Calu3 (cell line): Measurements from ENCODE around the gene XPO5. TPM values are rescaled to one million over a fixed set of nuclear protein-coding genes. Genes with fewer than 3 reads are reported as not detected.

Source experiments
- BruUV-seq: library from RNA; stranded (reverse); fragments of 400-500 nt; replicated peaks from 2 replicates; lab custom pipeline; 2021; lab: Mats Ljungman, UMichigan
- CTCF ChIA-PET: fragments of 300-600 bp; sonication (Branson Sonifier 250); formaldehyde crosslinking; loops from one replicate; lab custom pipeline; 2022; ENCODE audit warnings: antibody characterized with exemption; lab: Charles Lee
- DNase-seq: peaks from one replicate; pipeline ENCODE4 v3.0.0; 2022
- H3K27ac Mint-ChIP-seq: one replicate; pipeline ENCODE4 v1.8.0; 2022; ENCODE audit warnings: mixed read lengths; ENCODE audit not compliant: unreplicated experiment
- H3K27me3 Mint-ChIP-seq: one replicate; pipeline ENCODE4 v1.8.0; 2022; ENCODE audit warnings: mixed read lengths; ENCODE audit not compliant: unreplicated experiment
- H3K36me3 Mint-ChIP-seq: one replicate; pipeline ENCODE4 v1.8.0; 2022; ENCODE audit warnings: mild to moderate bottlenecking, moderate library complexity, mixed read lengths; ENCODE audit not compliant: insufficient read depth, unreplicated experiment
- H3K4me1 Mint-ChIP-seq: one replicate; pipeline ENCODE4 v1.8.0; 2022; ENCODE audit warnings: mild to moderate bottlenecking, low read depth, mixed read lengths; ENCODE audit not compliant: unreplicated experiment
- H3K4me3 Mint-ChIP-seq: one replicate; pipeline ENCODE4 v1.8.0; 2022; ENCODE audit warnings: mild to moderate bottlenecking, low read depth, moderate library complexity, mixed read lengths; ENCODE audit not compliant: unreplicated experiment
- H3K9me3 Mint-ChIP-seq: one replicate; pipeline ENCODE4 v1.8.0; 2022; ENCODE audit warnings: low read depth, mixed read lengths; ENCODE audit not compliant: unreplicated experiment
- CTCF ChIP-seq: fragments of 200-600 bp; IDR thresholded peaks from one replicate; pipeline ENCODE4 v1.8.0; 2022; ENCODE audit warnings: antibody characterized with exemption; ENCODE audit not compliant: unreplicated experiment
- intact Hi-C: fragments of 100-400 bp; cut with micrococcal nuclease; formaldehyde crosslinking; loops from one replicate; pipeline ENCODE4 v1.10.0; 2022; ENCODE audit not compliant: unreplicated experiment
- total RNA-seq: library from RNA; stranded (reverse); gene quantifications from 2 replicates; pipeline ENCODE4 v1.2.3, GENCODE V29; 2022

XPO5 gene
- total RNA-seq, 1 experiment from 2014 or later = 131 TPM

GRCh38 chr6:43584892-43585570 is 9.2 kb upstream of the XPO5 start:
- Mint-ChIP-seq H3K27ac (no peak overlapping the region), H3K4me3 (no peak overlapping the region), H3K36me3 (peaks cover 38% of the 10 kb centered on the region), H3K9me3 (no peaks in the 10 kb centered on the region), H3K27me3 (no peaks in the 10 kb centered on the region), H3K4me1 (no peaks in the 10 kb centered on the region)
- intact Hi-C loops = no loop called here
- CTCF ChIA-PET = interaction anchor here (0.7 to 1.4 kb wide), 2 partner anchors 44 to 500 kb away, joined by 3 read pairs; no protein-coding TSS in a partner anchor
- no peak for TF ChIP-seq CTCF
- no peak for DNase-seq
- no TSS peak for BruUV-seq

- no peak for TF ChIP-seq CTCF
- Mint-ChIP-seq H3K27ac (no peak overlapping the region), H3K4me1 (peaks cover 17% of the 10 kb centered on the region), H3K4me3 (no peak overlapping the region), H3K27me3 (no peaks in the 10 kb centered on the region), H3K9me3 (no peaks in the 10 kb centered on the region), H3K36me3 (peaks cover 39% of the 10 kb centered on the region)
- intact Hi-C loops = no loop called here
- BruUV-seq = no TSS peak
- DNase-seq = no peak
- CTCF ChIA-PET = interaction anchor here (0.5 to 0.7 kb wide), 2 partner anchors 12 to 391 kb away, joined by 3 to 5 read pairs; no protein-coding TSS in a partner anchor
Observed at GRCh38 chr6:43582911-43583310, 7.1 kb upstream of the XPO5 start.

GRCh38 chr6:43579171-43579570 is 3.3 kb upstream of the XPO5 start:
- no TSS peak for BruUV-seq
- peak overlapping the region; percentile 96 for H3K27ac Mint-ChIP-seq
- no peak for TF ChIP-seq CTCF
- DNase-seq = no peak
- CTCF ChIA-PET = no interaction called here
- intact Hi-C loops = no loop called here
- H3K36me3 Mint-ChIP-seq = peaks cover 55% of the 10 kb centered on the region
- no peaks in the 10 kb centered on the region for H3K9me3 Mint-ChIP-seq
- no peaks in the 10 kb centered on the region for H3K27me3 Mint-ChIP-seq
- peaks cover 26% of the 10 kb centered on the region for H3K4me1 Mint-ChIP-seq
- peak overlapping the region; percentile 23 for H3K4me3 Mint-ChIP-seq

- CTCF ChIA-PET = no interaction called here
- Mint-ChIP-seq H3K4me1 (peaks cover 26% of the 10 kb centered on the region), H3K36me3 (peaks cover 50% of the 10 kb centered on the region), H3K27ac (peak overlapping the region; percentile 96), H3K9me3 (no peaks in the 10 kb centered on the region), H3K27me3 (no peaks in the 10 kb centered on the region), H3K4me3 (peak overlapping the region; percentile 23)
- intact Hi-C loops = no loop called here
- TF ChIP-seq CTCF = no peak
- DNase-seq = no peak
- BruUV-seq = no TSS peak
Observed at GRCh38 chr6:43578748-43579147, 2.9 kb upstream of the XPO5 start.
